HepG2 (cell line): Measurements from ENCODE around the gene DFFA. TPM values are rescaled to one million over a fixed set of nuclear protein-coding genes. Genes with fewer than 3 reads are reported as not detected.

Experiments
- ARNT ChIP-seq: fragments of 450-650 bp; IDR thresholded peaks from 2 replicates; pipeline ENCODE4 v1.6.1; 2017
- FOXK1 ChIP-seq: sonication (generic); formaldehyde crosslinking; IDR thresholded peaks from 2 replicates; pipeline ENCODE4 v1.4.0; 2020; ENCODE audit warnings: low read depth, missing genetic modification reagents, borderline replicate concordance
- HIVEP1 ChIP-seq: sonication (generic); formaldehyde crosslinking; IDR thresholded peaks from 2 replicates; pipeline ENCODE4 v1.4.0; 2020; ENCODE audit warnings: mild to moderate bottlenecking, missing genetic modification reagents
- MYNN ChIP-seq: sonication (generic); formaldehyde crosslinking; IDR thresholded peaks from 2 replicates; pipeline ENCODE4 v1.4.0; 2020; ENCODE audit warnings: mild to moderate bottlenecking, low read depth, missing genetic modification reagents
- NCOA5 ChIP-seq: sonication (generic); formaldehyde crosslinking; IDR thresholded peaks from 2 replicates; pipeline ENCODE4 v1.4.0; 2020; ENCODE audit warnings: missing genetic modification reagents
- RBFOX2 ChIP-seq: fragments of 200-400 bp; formaldehyde crosslinking; IDR thresholded peaks from 2 replicates; pipeline ENCODE4 v1.6.1; 2017; ENCODE audit warnings: low read depth, mild to moderate bottlenecking, low read length
- SIX4 ChIP-seq: sonication (generic); formaldehyde crosslinking; IDR thresholded peaks from 2 replicates; pipeline ENCODE4 v1.4.0; 2020; ENCODE audit warnings: missing genetic modification reagents
- U2AF1 ChIP-seq: fragments of 200-400 bp; formaldehyde crosslinking; optimal IDR thresholded peaks from 2 replicates; pipeline ENCODE3; 2017; ENCODE audit warnings: mild to moderate bottlenecking, low read depth, low read length
- ZC3H4 ChIP-seq: sonication (generic); formaldehyde crosslinking; IDR thresholded peaks from 2 replicates; pipeline ENCODE4 v1.4.0; 2020; ENCODE audit warnings: missing genetic modification reagents, borderline replicate concordance
- ZNF430 ChIP-seq: sonication (generic); formaldehyde crosslinking; IDR thresholded peaks from 2 replicates; pipeline ENCODE4 v1.9.0; 2021; ENCODE audit warnings: mild to moderate bottlenecking, missing genetic modification reagents
- ZNF432 ChIP-seq: sonication (generic); formaldehyde crosslinking; IDR thresholded peaks from 2 replicates; pipeline ENCODE4 v1.5.0; 2020; ENCODE audit warnings: missing genetic modification reagents, mild to moderate bottlenecking, borderline replicate concordance
- ZNF557 ChIP-seq: sonication (generic); formaldehyde crosslinking; IDR thresholded peaks from 2 replicates; pipeline ENCODE4 v1.4.0; 2020; ENCODE audit warnings: missing genetic modification reagents
- polyA plus RNA-seq, 8 experiments: library from polyadenylated mRNA; depleted of rRNA in 3 of 8; stranded (reverse) in 7 of 8; unstranded in 1 of 8; fragments of >200 nt; fragmentation: Illumina TruSeq in 4 of 8; extraction: Trizol in 4 of 8; gene quantifications; 2 replicates each; pipeline versions ENCODE4 v1.2.1 to v1.2.3, GENCODE V29; 2011 to 2016; ENCODE audit warnings: low read depth in 4 of 8, missing spikeins in 1 of 8, mixed read lengths in 1 of 8; ENCODE audit not compliant: insufficient read depth in 1 of 8
- total RNA-seq, 5 experiments: library from RNA; depleted of rRNA; stranded (reverse); fragments of >200 nt; fragmentation: Illumina TruSeq; extraction: Trizol; gene quantifications; 2 replicates each; pipeline ENCODE4 v1.2.3, GENCODE V29; 2016; ENCODE audit warnings: low read depth in 1 of 5
- TF ChIP-seq, protein P1 (sequence below): sonication (generic); formaldehyde crosslinking; conservative IDR thresholded peaks from 2 replicates; pipeline ENCODE4 v1.5.0; 2020; ENCODE audit warnings: missing genetic modification reagents
- TF ChIP-seq, protein P2 (sequence below): sonication (generic); formaldehyde crosslinking; IDR thresholded peaks from 2 replicates; pipeline ENCODE4 v1.5.0; 2020; ENCODE audit warnings: mild to moderate bottlenecking, missing genetic modification reagents, borderline replicate concordance
- TF ChIP-seq, protein P3 (sequence below): sonication (generic); formaldehyde crosslinking; IDR thresholded peaks from 2 replicates; pipeline ENCODE4 v1.4.0; 2020; ENCODE audit warnings: missing genetic modification reagents, borderline replicate concordance
- TF ChIP-seq, protein P4 (sequence below): sonication (generic); formaldehyde crosslinking; IDR thresholded peaks from 2 replicates; pipeline ENCODE4 v1.5.1; 2020; ENCODE audit warnings: missing genetic modification reagents, mild to moderate bottlenecking, borderline replicate concordance

DFFA gene
- total and polyA plus RNA-seq, 2 of the 13 experiments (the other 11 are each of a cell fraction or from before 2014, with no cell fraction given), result 16.5 to 33.9 TPM

DNA sequence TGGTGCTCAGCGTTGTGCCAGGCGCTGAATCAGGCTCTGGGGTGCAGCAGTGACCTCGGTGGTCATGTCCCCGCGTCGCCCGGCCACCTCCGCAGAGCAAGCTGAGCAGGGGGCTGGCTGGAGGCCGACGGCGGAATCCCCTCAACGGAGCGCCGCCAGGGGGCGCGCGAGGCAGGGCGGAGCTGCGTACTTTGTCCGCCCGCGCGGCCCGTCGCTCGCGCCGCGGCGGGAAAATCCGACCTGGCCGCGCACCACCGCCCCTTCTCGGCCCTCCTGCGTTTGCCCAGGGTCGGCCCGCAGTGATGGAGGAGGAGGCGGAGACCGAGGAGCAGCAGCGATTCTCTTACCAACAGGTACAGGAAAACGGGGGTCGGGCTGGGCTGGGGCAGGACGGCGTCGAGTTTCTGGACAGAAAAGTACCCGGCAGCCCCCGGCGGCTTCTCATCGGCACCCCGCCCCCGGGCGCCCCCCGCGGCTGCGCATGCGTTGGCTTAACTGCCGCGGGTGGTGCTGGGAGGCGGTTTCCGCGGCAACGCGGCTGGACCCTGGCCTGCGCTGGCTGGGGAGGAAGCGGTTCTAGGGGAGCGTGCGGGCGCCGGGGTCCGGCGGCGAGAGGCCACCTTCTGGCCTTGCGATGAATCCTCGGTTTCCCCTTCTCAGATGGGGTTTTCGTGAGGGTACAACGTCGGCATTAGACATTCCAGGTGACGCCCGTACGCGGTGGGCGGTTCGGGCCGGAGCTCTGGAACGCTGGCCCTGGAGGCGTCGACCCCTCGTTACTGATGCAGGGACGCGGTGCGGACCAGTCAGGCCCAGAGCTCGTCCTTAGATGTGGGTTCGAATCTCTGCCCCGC lies 41.9 kb downstream of the DFFA start, which contains the start of gene CENPS (continued):
- TF ChIP-seq ZNF430 (CRISPR knock-in tag) (peak; percentile 95), ARNT (no peak), U2AF1 (no peak), SIX4 (no peak), NCOA5 (CRISPR knock-in tag) (no peak), FOXK1 (CRISPR knock-in tag) (peak; percentile 60), ZNF557 (CRISPR knock-in tag) (peak; percentile 79; the same call in 1 of the 2 replicates), HIVEP1 (CRISPR knock-in tag) (peak; percentile 43; the same call in 1 of the 2 replicates), RBFOX2 (peak; percentile 80), ZC3H4 (CRISPR knock-in tag) (0 out of 2 replicates have a peak, but pooled peaks have one; percentile 21), ZNF432 (CRISPR knock-in tag) (no peak), MYNN (no peak; the same call in 1 of the 2 replicates)
- TF ChIP-seq, protein P1, sequence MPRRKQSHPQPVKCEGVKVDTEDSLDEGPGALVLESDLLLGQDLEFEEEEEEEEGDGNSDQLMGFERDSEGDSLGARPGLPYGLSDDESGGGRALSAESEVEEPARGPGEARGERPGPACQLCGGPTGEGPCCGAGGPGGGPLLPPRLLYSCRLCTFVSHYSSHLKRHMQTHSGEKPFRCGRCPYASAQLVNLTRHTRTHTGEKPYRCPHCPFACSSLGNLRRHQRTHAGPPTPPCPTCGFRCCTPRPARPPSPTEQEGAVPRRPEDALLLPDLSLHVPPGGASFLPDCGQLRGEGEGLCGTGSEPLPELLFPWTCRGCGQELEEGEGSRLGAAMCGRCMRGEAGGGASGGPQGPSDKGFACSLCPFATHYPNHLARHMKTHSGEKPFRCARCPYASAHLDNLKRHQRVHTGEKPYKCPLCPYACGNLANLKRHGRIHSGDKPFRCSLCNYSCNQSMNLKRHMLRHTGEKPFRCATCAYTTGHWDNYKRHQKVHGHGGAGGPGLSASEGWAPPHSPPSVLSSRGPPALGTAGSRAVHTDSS (CRISPR knock-in tag), result no peak
- TF ChIP-seq, protein P2, sequence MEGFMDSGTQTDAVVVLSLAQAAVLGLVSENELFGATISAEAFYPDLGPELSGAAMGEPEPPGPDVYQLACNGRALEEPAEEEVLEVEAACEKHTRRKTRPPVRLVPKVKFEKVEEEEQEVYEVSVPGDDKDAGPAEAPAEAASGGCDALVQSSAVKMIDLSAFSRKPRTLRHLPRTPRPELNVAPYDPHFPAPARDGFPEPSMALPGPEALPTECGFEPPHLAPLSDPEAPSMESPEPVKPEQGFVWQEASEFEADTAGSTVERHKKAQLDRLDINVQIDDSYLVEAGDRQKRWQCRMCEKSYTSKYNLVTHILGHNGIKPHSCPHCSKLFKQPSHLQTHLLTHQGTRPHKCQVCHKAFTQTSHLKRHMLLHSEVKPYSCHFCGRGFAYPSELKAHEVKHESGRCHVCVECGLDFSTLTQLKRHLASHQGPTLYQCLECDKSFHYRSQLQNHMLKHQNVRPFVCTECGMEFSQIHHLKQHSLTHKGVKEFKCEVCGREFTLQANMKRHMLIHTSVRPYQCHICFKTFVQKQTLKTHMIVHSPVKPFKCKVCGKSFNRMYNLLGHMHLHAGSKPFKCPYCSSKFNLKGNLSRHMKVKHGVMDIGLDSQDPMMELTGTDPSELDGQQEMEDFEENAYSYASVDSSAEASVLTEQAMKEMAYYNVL (CRISPR knock-in tag), result peak; percentile 78
- TF ChIP-seq, protein P3, sequence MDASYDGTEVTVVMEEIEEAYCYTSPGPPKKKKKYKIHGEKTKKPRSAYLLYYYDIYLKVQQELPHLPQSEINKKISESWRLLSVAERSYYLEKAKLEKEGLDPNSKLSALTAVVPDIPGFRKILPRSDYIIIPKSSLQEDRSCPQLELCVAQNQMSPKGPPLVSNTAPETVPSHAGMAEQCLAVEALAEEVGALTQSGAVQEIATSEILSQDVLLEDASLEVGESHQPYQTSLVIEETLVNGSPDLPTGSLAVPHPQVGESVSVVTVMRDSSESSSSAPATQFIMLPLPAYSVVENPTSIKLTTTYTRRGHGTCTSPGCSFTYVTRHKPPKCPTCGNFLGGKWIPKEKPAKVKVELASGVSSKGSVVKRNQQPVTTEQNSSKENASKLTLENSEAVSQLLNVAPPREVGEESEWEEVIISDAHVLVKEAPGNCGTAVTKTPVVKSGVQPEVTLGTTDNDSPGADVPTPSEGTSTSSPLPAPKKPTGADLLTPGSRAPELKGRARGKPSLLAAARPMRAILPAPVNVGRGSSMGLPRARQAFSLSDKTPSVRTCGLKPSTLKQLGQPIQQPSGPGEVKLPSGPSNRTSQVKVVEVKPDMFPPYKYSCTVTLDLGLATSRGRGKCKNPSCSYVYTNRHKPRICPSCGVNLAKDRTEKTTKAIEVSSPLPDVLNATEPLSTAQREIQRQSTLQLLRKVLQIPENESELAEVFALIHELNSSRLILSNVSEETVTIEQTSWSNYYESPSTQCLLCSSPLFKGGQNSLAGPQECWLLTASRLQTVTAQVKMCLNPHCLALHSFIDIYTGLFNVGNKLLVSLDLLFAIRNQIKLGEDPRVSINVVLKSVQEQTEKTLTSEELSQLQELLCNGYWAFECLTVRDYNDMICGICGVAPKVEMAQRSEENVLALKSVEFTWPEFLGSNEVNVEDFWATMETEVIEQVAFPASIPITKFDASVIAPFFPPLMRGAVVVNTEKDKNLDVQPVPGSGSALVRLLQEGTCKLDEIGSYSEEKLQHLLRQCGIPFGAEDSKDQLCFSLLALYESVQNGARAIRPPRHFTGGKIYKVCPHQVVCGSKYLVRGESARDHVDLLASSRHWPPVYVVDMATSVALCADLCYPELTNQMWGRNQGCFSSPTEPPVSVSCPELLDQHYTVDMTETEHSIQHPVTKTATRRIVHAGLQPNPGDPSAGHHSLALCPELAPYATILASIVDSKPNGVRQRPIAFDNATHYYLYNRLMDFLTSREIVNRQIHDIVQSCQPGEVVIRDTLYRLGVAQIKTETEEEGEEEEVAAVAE, result peak; percentile 21; the same call in 1 of the 2 replicates
- TF ChIP-seq, protein P4, sequence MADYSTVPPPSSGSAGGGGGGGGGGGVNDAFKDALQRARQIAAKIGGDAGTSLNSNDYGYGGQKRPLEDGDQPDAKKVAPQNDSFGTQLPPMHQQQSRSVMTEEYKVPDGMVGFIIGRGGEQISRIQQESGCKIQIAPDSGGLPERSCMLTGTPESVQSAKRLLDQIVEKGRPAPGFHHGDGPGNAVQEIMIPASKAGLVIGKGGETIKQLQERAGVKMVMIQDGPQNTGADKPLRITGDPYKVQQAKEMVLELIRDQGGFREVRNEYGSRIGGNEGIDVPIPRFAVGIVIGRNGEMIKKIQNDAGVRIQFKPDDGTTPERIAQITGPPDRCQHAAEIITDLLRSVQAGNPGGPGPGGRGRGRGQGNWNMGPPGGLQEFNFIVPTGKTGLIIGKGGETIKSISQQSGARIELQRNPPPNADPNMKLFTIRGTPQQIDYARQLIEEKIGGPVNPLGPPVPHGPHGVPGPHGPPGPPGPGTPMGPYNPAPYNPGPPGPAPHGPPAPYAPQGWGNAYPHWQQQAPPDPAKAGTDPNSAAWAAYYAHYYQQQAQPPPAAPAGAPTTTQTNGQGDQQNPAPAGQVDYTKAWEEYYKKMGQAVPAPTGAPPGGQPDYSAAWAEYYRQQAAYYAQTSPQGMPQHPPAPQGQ, result 0 out of 2 replicates have a peak, but pooled peaks have one; percentile 33
